Measurements from ENCODE around the gene CLINT1. TPM values are rescaled to one million over a fixed set of nuclear protein-coding genes. Genes with fewer than 3 reads are reported as not detected.

Gene CLINT1
- total and polyA plus RNA-seq, 9 of the 15 experiments (the other 6 are each of a cell fraction or from before 2014, with no cell fraction given): 23.6 to 125 (median 71.4) TPM

- TF ChIP-seq NR2C2 (CRISPR knock-in tag; IDR thresholded peaks at IDR 0.05) (peak; percentile 60), NR2C2 (tag; IDR thresholded peaks at IDR 0.05) (peak; percentile 86), ARID4B (CRISPR knock-in tag; IDR thresholded peaks at IDR 0.05) (peak; percentile 72; the same call in 1 of the 2 replicates), ZSCAN29 (IDR thresholded peaks at IDR 0.05) (no peak), HOXB6 (CRISPR knock-in tag; IDR thresholded peaks at IDR 0.05; ENCODE audit: borderline replicate concordance) (no peak), ZNF668 (CRISPR knock-in tag; IDR thresholded peaks at IDR 0.05) (no peak), NFYB (IDR thresholded peaks at IDR 0.05; ENCODE audit: extremely low read depth, insufficient read length) (no peak), KHSRP (IDR thresholded peaks at IDR 0.05) (no peak), EGR1 (conservative IDR thresholded peaks at IDR 0.05) (peak; percentile 48), PCBP2 (IDR thresholded peaks at IDR 0.05; ENCODE audit: low read depth, low read length, poor library complexity, severe bottlenecking) (no peak), CC2D1A (IDR thresholded peaks at IDR 0.05) (no peak), ZSCAN32 (CRISPR knock-in tag; IDR thresholded peaks at IDR 0.05) (no peak), NCOR1 (IDR thresholded peaks at IDR 0.05) (no peak), KAT7 (CRISPR knock-in tag; IDR thresholded peaks at IDR 0.05; ENCODE audit: borderline replicate concordance) (peak; percentile 49; the same call in 1 of the 2 replicates), NKRF (IDR thresholded peaks at IDR 0.05; ENCODE audit: borderline replicate concordance) (peak; percentile 95), MCM7 (IDR thresholded peaks at IDR 0.05) (no peak), POLR2A (conservative IDR thresholded peaks at IDR 0.05) (peak; percentile 87), STAT5B (CRISPR knock-in tag; IDR thresholded peaks at IDR 0.05) (no peak), PYGO2 (tag; IDR thresholded peaks at IDR 0.05) (no peak), SUPT5H (IDR thresholded peaks at IDR 0.05) (peak; percentile 89), ZNF695 (CRISPR knock-in tag; IDR thresholded peaks at IDR 0.05) (no peak), TAF1 (IDR thresholded peaks at IDR 0.05; ENCODE audit: control insufficient read depth, extremely low read depth, insufficient read depth, low read length, severe bottlenecking) (peak; percentile 78), MYC (IDR thresholded peaks at IDR 0.05; ENCODE audit: low read depth, low read length) (peak; percentile 68; the same call in 1 of the 2 replicates), MYC (CRISPR knock-in tag; IDR thresholded peaks at IDR 0.05; ENCODE audit: borderline replicate concordance, low read depth) (0 out of 2 replicates have a peak, but pooled peaks have one; percentile 55)
- TF ChIP-seq, protein P1, sequence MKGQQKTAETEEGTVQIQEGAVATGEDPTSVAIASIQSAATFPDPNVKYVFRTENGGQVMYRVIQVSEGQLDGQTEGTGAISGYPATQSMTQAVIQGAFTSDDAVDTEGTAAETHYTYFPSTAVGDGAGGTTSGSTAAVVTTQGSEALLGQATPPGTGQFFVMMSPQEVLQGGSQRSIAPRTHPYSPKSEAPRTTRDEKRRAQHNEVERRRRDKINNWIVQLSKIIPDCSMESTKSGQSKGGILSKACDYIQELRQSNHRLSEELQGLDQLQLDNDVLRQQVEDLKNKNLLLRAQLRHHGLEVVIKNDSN (CRISPR knock-in tag; IDR thresholded peaks at IDR 0.05): no peak; the same call in 1 of the 2 replicates
Observed at GRCh38 chr5:157858527-157859226, at the start of gene CLINT1 (continued).

All from K562 (cell line).